NT2/D1 (cell line): ENCODE data around the gene YAP1.
"Not testable (repeated sequence)": the region's sequence is repeated elsewhere in the genome, so short reads cannot be mapped to it uniquely, and the experiment has no call there.

Experiments
- DNase-seq: peaks from one replicate; pipeline ENCODE4 v3.0.0-alpha.2; 2011; ENCODE audit warnings: low read depth, low spot score
- H3K27me3 ChIP-seq: 2 replicates; pipeline ENCODE4 v1.6.0; 2011; ENCODE audit warnings: mild to moderate bottlenecking; ENCODE audit not compliant: insufficient read length, insufficient read depth
- H3K36me3 ChIP-seq: 2 replicates; pipeline ENCODE4 v1.6.1; 2011; ENCODE audit warnings: mild to moderate bottlenecking, low read length, mixed read lengths; ENCODE audit not compliant: insufficient read depth, insufficient read length
- H3K4me1 ChIP-seq: 2 replicates; pipeline ENCODE4 v1.5.1; 2011; ENCODE audit not compliant: insufficient read depth, insufficient read length
- H3K4me3 ChIP-seq: 2 replicates; pipeline ENCODE4 v1.5.1; 2011; ENCODE audit warnings: low read depth; ENCODE audit not compliant: insufficient read length
- H3K9ac ChIP-seq: 2 replicates; pipeline ENCODE4 v1.6.0; 2011; ENCODE audit warnings: low read depth; ENCODE audit not compliant: insufficient read length
- H3K9me3 ChIP-seq: 2 replicates; pipeline ENCODE4 v1.5.1; 2011; ENCODE audit warnings: mild to moderate bottlenecking, low read length; ENCODE audit not compliant: insufficient read depth
- SUZ12 ChIP-seq: IDR thresholded peaks from 2 replicates; pipeline ENCODE4 v1.6.1; 2011; ENCODE audit not compliant: insufficient read length, insufficient read depth; ENCODE audit errors: extremely low read depth
- YY1 ChIP-seq: IDR thresholded peaks from 2 replicates; pipeline ENCODE4 v1.6.1; 2011; ENCODE audit not compliant: insufficient read length, insufficient read depth
- ZNF274 ChIP-seq: IDR thresholded peaks from 2 replicates; pipeline ENCODE4 v1.6.1; 2011; ENCODE audit warnings: mild to moderate bottlenecking, low read depth, low read length

Gene YAP1

DNA sequence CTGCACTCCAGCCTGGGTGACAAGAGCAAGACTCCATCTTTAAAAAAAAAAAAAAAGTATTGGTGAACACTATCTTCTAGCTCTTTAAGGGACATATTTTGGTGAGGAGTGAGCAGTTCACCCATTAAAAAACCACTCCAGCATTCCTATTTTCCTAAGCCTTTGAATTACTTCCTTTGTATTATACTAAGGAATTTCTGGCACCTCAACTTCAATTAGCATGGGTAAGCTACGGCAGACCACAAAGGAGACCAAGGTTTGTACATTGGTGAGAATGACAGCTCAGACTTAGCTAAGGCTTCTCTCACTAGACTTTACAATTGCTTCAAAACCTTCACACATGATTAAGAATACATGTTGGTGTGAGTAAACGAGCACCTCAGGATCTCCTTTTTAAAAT is 150.0 kb downstream of the YAP1 start:
- no peak for TF ChIP-seq YY1
- no peak for TF ChIP-seq SUZ12
- no peak for TF ChIP-seq ZNF274
- no peaks in the 10 kb centered on the region for H3K27me3 ChIP-seq
- DNase-seq = peak; percentile 33

DNA sequence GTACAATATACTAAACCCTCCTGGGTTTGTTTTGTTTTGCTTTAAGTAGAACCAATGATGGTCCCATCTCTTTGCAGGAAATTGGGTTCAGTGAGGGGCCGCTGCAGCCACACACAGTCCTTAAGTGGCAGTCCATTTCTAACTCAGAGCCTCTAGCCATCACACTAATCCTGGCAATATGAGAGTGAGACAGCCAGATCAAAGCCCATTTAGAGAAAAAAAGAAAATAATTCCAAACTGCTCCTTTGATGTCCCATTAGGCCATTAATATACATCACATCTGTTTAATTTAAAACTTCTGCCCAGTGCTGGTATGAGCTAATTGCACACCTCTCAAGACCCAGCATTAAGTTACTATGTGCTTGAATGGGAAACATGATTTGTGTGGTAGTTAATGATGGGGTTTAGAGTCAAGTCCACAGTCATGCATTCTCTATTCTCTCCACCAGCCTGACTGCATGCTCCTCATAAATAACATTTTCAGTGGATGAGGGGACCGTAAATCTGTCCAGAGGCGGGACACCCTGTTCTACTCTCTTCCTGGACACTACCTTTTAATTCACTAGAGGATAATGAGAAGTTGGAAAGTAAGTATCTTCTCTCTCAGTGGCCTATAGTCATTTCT is 153.2 kb downstream of the YAP1 start:
- DNase-seq = no peak
- Histone ChIP-seq H3K4me1 (no peaks in the 10 kb centered on the region), H3K9ac (no peak overlapping the region), H3K4me3 (no peak overlapping the region), H3K9me3 (no peaks in the 10 kb centered on the region), H3K27me3 (peaks cover 7% of the 10 kb centered on the region), H3K36me3 (no peaks in the 10 kb centered on the region)
- no peak for TF ChIP-seq SUZ12
- TF ChIP-seq YY1 = no peak
- TF ChIP-seq ZNF274 = no peak

More for the DNA sequence above, 150.0 kb downstream of the YAP1 start:
- Histone ChIP-seq H3K9me3 (no peaks in the 10 kb centered on the region), H3K4me3 (no peak overlapping the region), H3K36me3 (no peaks in the 10 kb centered on the region), H3K4me1 (no peaks in the 10 kb centered on the region), H3K9ac (no peak overlapping the region)

DNA sequence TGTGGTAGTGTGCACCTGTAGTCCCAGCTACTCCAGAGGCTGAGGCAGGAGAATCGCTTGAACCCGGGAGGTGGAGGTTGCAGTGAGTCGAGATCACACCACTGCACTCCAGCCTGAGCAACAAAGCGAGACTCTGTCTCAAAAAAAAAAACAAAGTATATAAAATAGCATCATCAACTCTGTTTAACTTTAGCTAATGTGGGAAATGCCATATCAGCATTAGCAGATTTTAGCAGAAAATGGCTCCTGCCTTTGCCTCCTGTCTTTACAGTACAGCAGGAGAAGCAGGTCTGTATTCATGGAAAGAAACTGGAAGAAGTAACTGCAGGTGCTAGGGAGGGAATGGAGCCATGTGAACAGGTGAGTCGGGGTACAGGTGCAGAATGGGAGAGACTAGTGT is 154.5 kb downstream of the YAP1 start:
- not testable (repeated sequence) for H3K4me1 ChIP-seq, H3K9me3 ChIP-seq, H3K4me3 ChIP-seq, H3K36me3 ChIP-seq, H3K9ac ChIP-seq, H3K27me3 ChIP-seq, DNase-seq

DNA sequence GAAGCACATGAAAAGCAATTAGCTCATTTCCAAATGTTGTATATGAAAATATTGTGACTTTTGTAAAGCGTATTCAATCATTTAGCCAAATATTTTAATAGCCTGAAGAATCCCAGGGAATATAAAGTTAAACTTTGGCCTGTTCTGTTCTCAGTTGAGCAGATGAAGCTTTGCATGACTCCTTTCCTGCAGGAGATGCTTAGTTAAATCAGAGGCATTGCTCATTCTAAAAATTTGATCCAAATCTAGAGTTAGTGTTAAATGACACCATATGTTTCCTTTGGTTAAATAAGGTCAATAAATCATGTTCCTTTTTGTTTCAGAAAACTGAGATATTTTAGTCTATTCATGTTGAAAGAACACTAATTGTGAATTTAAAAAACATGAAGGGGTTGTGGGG is 155.9 kb downstream of the YAP1 start:
- TF ChIP-seq SUZ12 = no peak
- TF ChIP-seq YY1 = no peak
- TF ChIP-seq ZNF274 = no peak
- no peak for DNase-seq

DNA sequence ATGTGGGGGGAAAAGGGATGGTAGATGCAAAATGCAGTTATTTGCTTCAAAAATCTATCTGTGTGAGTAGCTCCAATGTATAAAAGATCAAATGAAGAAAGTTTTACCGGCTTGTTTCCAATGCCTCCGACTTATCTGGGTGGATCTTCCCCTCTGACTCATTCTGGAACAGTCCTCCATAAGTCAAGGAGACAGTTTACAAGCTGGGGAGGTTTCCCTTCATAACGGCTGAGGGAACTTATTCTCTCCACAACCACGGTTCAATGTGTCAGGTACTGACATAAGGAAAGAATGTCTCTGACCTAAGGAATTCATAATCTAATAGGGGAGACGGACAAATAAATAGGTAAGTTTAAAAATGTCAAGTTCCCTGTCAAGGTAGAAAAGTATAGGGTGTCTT is 157.4 kb downstream of the YAP1 start:
- Histone ChIP-seq H3K4me3 (no peak overlapping the region), H3K27me3 (peaks cover 7% of the 10 kb centered on the region), H3K4me1 (no peaks in the 10 kb centered on the region), H3K9me3 (no peaks in the 10 kb centered on the region), H3K36me3 (no peaks in the 10 kb centered on the region), H3K9ac (no peak overlapping the region)
- DNase-seq = no peak
- TF ChIP-seq SUZ12 (no peak), YY1 (no peak), ZNF274 (no peak)

More for the DNA sequence above, 155.9 kb downstream of the YAP1 start:
- Histone ChIP-seq H3K9me3 (no peaks in the 10 kb centered on the region), H3K36me3 (no peaks in the 10 kb centered on the region), H3K27me3 (peaks cover 7% of the 10 kb centered on the region), H3K9ac (no peak overlapping the region), H3K4me1 (no peaks in the 10 kb centered on the region), H3K4me3 (no peak overlapping the region)

DNA sequence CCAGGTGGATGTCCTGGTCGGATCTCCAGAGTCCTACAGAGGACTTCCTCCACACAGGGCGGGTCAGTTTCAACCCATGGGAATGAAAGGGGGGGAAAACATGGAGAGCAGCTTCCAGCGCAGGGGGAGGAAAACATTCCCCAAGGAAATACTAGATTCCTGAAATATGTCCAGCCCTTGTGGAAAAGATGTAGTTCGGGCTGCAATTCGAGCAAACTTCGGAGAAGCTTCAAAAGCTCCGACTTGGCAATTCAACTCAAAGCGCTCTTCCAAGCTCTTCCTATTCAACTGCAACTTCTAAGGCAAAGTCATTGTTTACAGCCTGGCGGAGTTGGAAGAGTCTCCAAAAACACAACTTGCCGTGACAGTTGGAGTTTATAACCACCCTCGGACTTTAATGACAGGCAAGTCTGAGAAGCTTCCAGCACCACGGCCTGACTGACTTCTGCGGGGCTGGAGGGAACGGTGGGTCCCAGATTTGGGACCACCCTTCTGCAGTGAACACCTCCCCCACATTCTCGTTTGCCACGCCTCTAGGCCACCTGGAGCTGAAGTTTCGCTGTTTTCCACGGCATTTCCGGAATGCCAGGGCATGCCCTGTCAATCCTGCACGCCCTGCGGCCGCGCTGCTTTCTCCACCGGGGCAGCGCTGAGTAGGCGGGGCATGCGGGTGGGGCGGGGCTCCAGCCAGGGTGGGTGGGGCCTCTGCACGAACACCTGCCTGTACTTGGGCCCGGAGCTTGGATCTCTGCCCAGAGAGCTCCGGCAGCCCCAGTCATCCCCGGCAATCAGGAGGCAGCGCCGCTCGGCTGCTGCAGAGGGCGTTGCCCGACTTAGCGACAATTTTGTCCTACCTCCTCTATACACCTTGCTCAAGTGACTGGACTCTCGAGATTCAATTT is 158.1 kb downstream of the YAP1 start:
- H3K4me1 ChIP-seq = no peaks in the 10 kb centered on the region
- no peaks in the 10 kb centered on the region for H3K9me3 ChIP-seq
- peaks cover 7% of the 10 kb centered on the region for H3K27me3 ChIP-seq
- H3K9ac ChIP-seq = no peak overlapping the region
- H3K36me3 ChIP-seq = no peaks in the 10 kb centered on the region
- DNase-seq = peak; percentile 81
- TF ChIP-seq YY1 = no peak
- no peak for TF ChIP-seq SUZ12
- no peak for TF ChIP-seq ZNF274
- peak overlapping the region; percentile 49 for H3K4me3 ChIP-seq

DNA sequence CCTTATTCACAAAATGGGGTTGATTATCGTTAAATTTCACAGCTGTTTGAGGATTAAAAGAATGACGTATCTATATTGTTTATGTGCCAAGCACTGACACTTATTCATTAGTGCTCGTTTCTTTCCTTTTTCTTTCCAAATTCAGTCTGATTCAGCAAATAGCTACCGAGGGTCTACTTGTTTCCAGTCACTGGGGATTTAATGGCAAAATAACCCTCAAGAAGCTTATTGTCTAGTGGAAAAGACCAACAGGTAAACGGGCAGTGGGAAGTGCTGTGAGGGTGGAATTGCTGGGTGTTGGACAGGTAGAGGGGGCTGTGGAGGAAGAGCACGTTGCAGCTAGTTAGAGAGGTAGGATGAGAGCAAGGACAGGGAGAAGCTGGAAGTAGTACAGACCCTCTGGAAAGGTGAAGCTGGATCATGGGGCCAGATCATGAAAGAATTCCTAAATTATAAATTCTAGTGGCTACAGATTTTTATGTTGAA is 158.8 kb downstream of the YAP1 start:
- no peaks in the 10 kb centered on the region for H3K9me3 ChIP-seq
- no peak overlapping the region for H3K4me3 ChIP-seq
- no peaks in the 10 kb centered on the region for H3K36me3 ChIP-seq
- H3K27me3 ChIP-seq = peaks cover 7% of the 10 kb centered on the region
- H3K4me1 ChIP-seq = no peaks in the 10 kb centered on the region
- H3K9ac ChIP-seq = peak overlapping the region; percentile 8
- TF ChIP-seq YY1 (no peak), SUZ12 (no peak)
- no peak for DNase-seq
